ENCODE measurements around the gene PPP4C. TPM values are rescaled to one million over a fixed set of nuclear protein-coding genes. Genes with fewer than 3 reads are reported as not detected.
"Not testable (repeated sequence)": the region's sequence is repeated elsewhere in the genome, so short reads cannot be mapped to it uniquely, and the experiment has no call there.

PPP4C gene
- polyA plus RNA-seq, 3 donors: 186 to 388 (median 279) TPM

- no peak overlapping the region for H3K27ac Mint-ChIP-seq
- H3K79me2 ChIP-seq (ENCODE audit: insufficient read depth, low read length): no peaks in the 10 kb centered on the region
- H3K4me3 ChIP-seq (replicated peaks in 1 of 3; ENCODE audit: low read depth in 2 of 3, low read length in 3 of 3): no peak overlapping the region
- intact Hi-C loops (cut with micrococcal nuclease): no loop called here
- H3K27me3 ChIP-seq (ENCODE audit: control insufficient read depth in 2 of 2, insufficient read depth in 2 of 2, low read length in 2 of 2): no peaks in the 10 kb centered on the region
- 98% methylated on average over 6 of the region's 11 CpGs for WGBS (ENCODE audit: insufficient coverage)
- DNase-seq: no peak
- no peak overlapping the region for H3K4me2 ChIP-seq (replicated peaks; ENCODE audit: extremely low read depth, low read length, poor library complexity, severe bottlenecking)
- TF ChIP-seq, protein P1, sequence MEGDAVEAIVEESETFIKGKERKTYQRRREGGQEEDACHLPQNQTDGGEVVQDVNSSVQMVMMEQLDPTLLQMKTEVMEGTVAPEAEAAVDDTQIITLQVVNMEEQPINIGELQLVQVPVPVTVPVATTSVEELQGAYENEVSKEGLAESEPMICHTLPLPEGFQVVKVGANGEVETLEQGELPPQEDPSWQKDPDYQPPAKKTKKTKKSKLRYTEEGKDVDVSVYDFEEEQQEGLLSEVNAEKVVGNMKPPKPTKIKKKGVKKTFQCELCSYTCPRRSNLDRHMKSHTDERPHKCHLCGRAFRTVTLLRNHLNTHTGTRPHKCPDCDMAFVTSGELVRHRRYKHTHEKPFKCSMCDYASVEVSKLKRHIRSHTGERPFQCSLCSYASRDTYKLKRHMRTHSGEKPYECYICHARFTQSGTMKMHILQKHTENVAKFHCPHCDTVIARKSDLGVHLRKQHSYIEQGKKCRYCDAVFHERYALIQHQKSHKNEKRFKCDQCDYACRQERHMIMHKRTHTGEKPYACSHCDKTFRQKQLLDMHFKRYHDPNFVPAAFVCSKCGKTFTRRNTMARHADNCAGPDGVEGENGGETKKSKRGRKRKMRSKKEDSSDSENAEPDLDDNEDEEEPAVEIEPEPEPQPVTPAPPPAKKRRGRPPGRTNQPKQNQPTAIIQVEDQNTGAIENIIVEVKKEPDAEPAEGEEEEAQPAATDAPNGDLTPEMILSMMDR (IDR thresholded peaks at IDR 0.05): no peak
- H3K9me3 ChIP-seq (replicated peaks in 1 of 2; ENCODE audit: control insufficient read depth in 1 of 2, insufficient read depth in 1 of 2, low read length in 2 of 2): no peaks in the 10 kb centered on the region
- H3K27ac ChIP-seq (ENCODE audit: low read depth in 1 of 2, low read length in 2 of 2): no peak overlapping the region
- no peaks in the 10 kb centered on the region for H4K20me1 ChIP-seq (ENCODE audit: insufficient read depth, low read length)
- H3K36me3 ChIP-seq (replicated peaks in 1 of 2; ENCODE audit: control insufficient read depth in 1 of 2, insufficient read depth in 2 of 2, low read length in 2 of 2): peaks cover 41 to 71% of the 10 kb centered on the region in 2 donors
- H3K36me3 Mint-ChIP-seq: peaks cover 54 to 91% of the 10 kb centered on the region in 2 donors
- H3K4me1 ChIP-seq (ENCODE audit: control insufficient read depth in 1 of 2, insufficient read depth in 2 of 2, low read length in 2 of 2): no peaks in the 10 kb centered on the region
- H3K9ac ChIP-seq (ENCODE audit: insufficient read depth, low read length, poor library complexity, severe bottlenecking): no peak overlapping the region
- no peak overlapping the region for H2AFZ ChIP-seq (ENCODE audit: insufficient read depth, low read depth, low read length, poor library complexity, severe bottlenecking)
- H3K4me1 Mint-ChIP-seq: peaks cover 7% of the 10 kb centered on the region
- peaks cover 0 to 3% (median 0%) of the 10 kb centered on the region in 3 donors for H3K27me3 Mint-ChIP-seq (ENCODE audit: low read depth in 3 of 3)
- H3K4me3 Mint-ChIP-seq: no peak overlapping the region
- H3K9me3 Mint-ChIP-seq: peaks cover 0 to 5% (median 0%) of the 10 kb centered on the region in 7 donors
Measured at GRCh38 chr16:30114411-30114810, 38.6 kb downstream of the PPP4C start.

GRCh38 chr16:30114833-30115232, 39.0 kb downstream of the PPP4C start:
- H3K9ac ChIP-seq (ENCODE audit: insufficient read depth, low read length, poor library complexity, severe bottlenecking); H3K4me3 Mint-ChIP-seq; H3K27me3 ChIP-seq (ENCODE audit: control insufficient read depth in 2 of 2, insufficient read depth in 2 of 2, low read length in 2 of 2); H3K9me3 Mint-ChIP-seq; H3K27ac ChIP-seq (ENCODE audit: low read depth in 1 of 2, low read length in 2 of 2); H3K4me3 ChIP-seq (replicated peaks in 1 of 3; ENCODE audit: low read depth in 2 of 3, low read length in 3 of 3); H3K27me3 Mint-ChIP-seq (ENCODE audit: low read depth in 3 of 3); intact Hi-C loops (cut with micrococcal nuclease); H4K20me1 ChIP-seq (ENCODE audit: insufficient read depth, low read length); H3K4me1 ChIP-seq (ENCODE audit: control insufficient read depth in 1 of 2, insufficient read depth in 2 of 2, low read length in 2 of 2); H3K9me3 ChIP-seq (replicated peaks in 1 of 2; ENCODE audit: control insufficient read depth in 1 of 2, insufficient read depth in 1 of 2, low read length in 2 of 2); DNase-seq; H3K27ac Mint-ChIP-seq; H2AFZ ChIP-seq (ENCODE audit: insufficient read depth, low read depth, low read length, poor library complexity, severe bottlenecking); H3K79me2 ChIP-seq (ENCODE audit: insufficient read depth, low read length); H3K4me1 Mint-ChIP-seq; H3K4me2 ChIP-seq (replicated peaks; ENCODE audit: extremely low read depth, low read length, poor library complexity, severe bottlenecking): not testable (repeated sequence)
- WGBS (ENCODE audit: insufficient coverage): no CpG with 5 or more reads among the region's 7 CpGs
- H3K36me3 ChIP-seq (replicated peaks in 1 of 2; ENCODE audit: control insufficient read depth in 1 of 2, insufficient read depth in 2 of 2, low read length in 2 of 2): peaks cover 41 to 75% of the 10 kb centered on the region in 2 donors
- H3K36me3 Mint-ChIP-seq: peaks cover 56 to 92% of the 10 kb centered on the region in 2 donors

All from CD14-positive monocyte (primary cell).